IPS-15b (cell line): Measurements from ENCODE around the gene CACNA1B.

Experiments used
- H3K27me3 ChIP-seq: one replicate; pipeline ENCODE4 v1.6.1; 2013; ENCODE audit warnings: low read length; ENCODE audit not compliant: control insufficient read depth, insufficient read depth
- H3K36me3 ChIP-seq: one replicate; pipeline ENCODE4 v1.6.1; 2013; ENCODE audit warnings: low read length; ENCODE audit not compliant: control insufficient read depth, insufficient read depth
- H3K4me1 ChIP-seq: one replicate; pipeline ENCODE4 v1.6.1; 2013; ENCODE audit warnings: mild to moderate bottlenecking, low read length; ENCODE audit not compliant: control insufficient read depth, insufficient read depth
- H3K4me3 ChIP-seq: one replicate; pipeline ENCODE4 v1.5.1; 2013; ENCODE audit warnings: low read depth, low read length
- H3K9ac ChIP-seq: one replicate; pipeline ENCODE4 v1.6.1; 2013; ENCODE audit warnings: low read depth, mild to moderate bottlenecking, low read length
- H3K9me3 ChIP-seq: one replicate; pipeline ENCODE4 v1.6.1; 2013; ENCODE audit warnings: mild to moderate bottlenecking, low read length; ENCODE audit not compliant: control insufficient read depth, insufficient read depth

CACNA1B gene

GRCh38 chr9:137899551-137900360 is 22.2 kb downstream of the CACNA1B start:
- Histone ChIP-seq H3K4me1 (no peaks in the 10 kb centered on the region), H3K27me3 (no peaks in the 10 kb centered on the region), H3K9ac (no peak overlapping the region), H3K36me3 (no peaks in the 10 kb centered on the region), H3K4me3 (no peak overlapping the region), H3K9me3 (no peaks in the 10 kb centered on the region)

GRCh38 chr9:137900584-137901310 is 23.2 kb downstream of the CACNA1B start:
- Histone ChIP-seq H3K9ac (no peak overlapping the region), H3K9me3 (no peaks in the 10 kb centered on the region), H3K4me1 (no peaks in the 10 kb centered on the region), H3K4me3 (no peak overlapping the region), H3K36me3 (no peaks in the 10 kb centered on the region), H3K27me3 (no peaks in the 10 kb centered on the region)

GRCh38 chr9:137902646-137903045 is 25.1 kb downstream of the CACNA1B start:
- Histone ChIP-seq H3K27me3 (no peaks in the 10 kb centered on the region), H3K9me3 (no peaks in the 10 kb centered on the region), H3K4me3 (no peak overlapping the region), H3K9ac (no peak overlapping the region), H3K36me3 (no peaks in the 10 kb centered on the region), H3K4me1 (no peaks in the 10 kb centered on the region)

GRCh38 chr9:137905740-137906139 is 28.2 kb downstream of the CACNA1B start:
- Histone ChIP-seq H3K4me3 (no peak overlapping the region), H3K9ac (no peak overlapping the region)

GRCh38 chr9:137907776-137908175 is 30.2 kb downstream of the CACNA1B start:
- Histone ChIP-seq H3K36me3 (peaks cover under 1% of the 10 kb centered on the region), H3K9me3 (no peaks in the 10 kb centered on the region)

More at GRCh38 chr9:137905740-137906139, 28.2 kb downstream of the CACNA1B start:
- Histone ChIP-seq H3K9me3 (no peaks in the 10 kb centered on the region), H3K4me1 (no peaks in the 10 kb centered on the region), H3K27me3 (no peaks in the 10 kb centered on the region), H3K36me3 (no peaks in the 10 kb centered on the region)

GRCh38 chr9:137912671-137913070 is 35.1 kb downstream of the CACNA1B start:
- H3K36me3 ChIP-seq = peaks cover 22% of the 10 kb centered on the region
- no peak overlapping the region for H3K4me3 ChIP-seq
- no peaks in the 10 kb centered on the region for H3K4me1 ChIP-seq
- no peaks in the 10 kb centered on the region for H3K27me3 ChIP-seq
- no peak overlapping the region for H3K9ac ChIP-seq
- H3K9me3 ChIP-seq = no peaks in the 10 kb centered on the region

More at GRCh38 chr9:137907776-137908175, 30.2 kb downstream of the CACNA1B start:
- Histone ChIP-seq H3K4me1 (no peaks in the 10 kb centered on the region), H3K4me3 (no peak overlapping the region), H3K9ac (no peak overlapping the region), H3K27me3 (no peaks in the 10 kb centered on the region)

GRCh38 chr9:137913132-137913531 is 35.5 kb downstream of the CACNA1B start:
- Histone ChIP-seq H3K27me3 (no peaks in the 10 kb centered on the region), H3K36me3 (peaks cover 26% of the 10 kb centered on the region), H3K4me1 (no peaks in the 10 kb centered on the region), H3K9ac (no peak overlapping the region), H3K9me3 (no peaks in the 10 kb centered on the region), H3K4me3 (no peak overlapping the region)

- peaks cover 32% of the 10 kb centered on the region for H3K36me3 ChIP-seq
- H3K4me3 ChIP-seq = no peak overlapping the region
- H3K9me3 ChIP-seq = no peaks in the 10 kb centered on the region
- H3K27me3 ChIP-seq = no peaks in the 10 kb centered on the region
- no peak overlapping the region for H3K9ac ChIP-seq
- no peaks in the 10 kb centered on the region for H3K4me1 ChIP-seq
Measured at GRCh38 chr9:137913771-137914767, 36.5 kb downstream of the CACNA1B start.

- Histone ChIP-seq H3K36me3 (peaks cover 40% of the 10 kb centered on the region), H3K27me3 (no peaks in the 10 kb centered on the region), H3K9me3 (no peaks in the 10 kb centered on the region)
Measured at GRCh38 chr9:137916540-137916939, 39.0 kb downstream of the CACNA1B start.

GRCh38 chr9:137917116-137917515 is 39.5 kb downstream of the CACNA1B start:
- H3K9me3 ChIP-seq = no peaks in the 10 kb centered on the region
- peaks cover 40% of the 10 kb centered on the region for H3K36me3 ChIP-seq
- H3K4me1 ChIP-seq = no peaks in the 10 kb centered on the region
- no peaks in the 10 kb centered on the region for H3K27me3 ChIP-seq
- H3K4me3 ChIP-seq = no peak overlapping the region
- H3K9ac ChIP-seq = no peak overlapping the region

More at GRCh38 chr9:137916540-137916939, 39.0 kb downstream of the CACNA1B start:
- Histone ChIP-seq H3K9ac (no peak overlapping the region), H3K4me3 (no peak overlapping the region), H3K4me1 (no peaks in the 10 kb centered on the region)

GRCh38 chr9:137917795-137918194 is 40.2 kb downstream of the CACNA1B start:
- H3K36me3 ChIP-seq = peaks cover 40% of the 10 kb centered on the region
- H3K9me3 ChIP-seq = no peaks in the 10 kb centered on the region

More at GRCh38 chr9:137917795-137918194, 40.2 kb downstream of the CACNA1B start:
- H3K4me3 ChIP-seq = no peak overlapping the region
- H3K27me3 ChIP-seq = no peaks in the 10 kb centered on the region
- H3K9ac ChIP-seq = no peak overlapping the region
- H3K4me1 ChIP-seq = no peaks in the 10 kb centered on the region
